HuH-7 (cell line): ENCODE data around the gene EIF4A3.
"Not testable (repeated sequence)": the region's sequence is repeated elsewhere in the genome, so short reads cannot be mapped to it uniquely, and the experiment has no call there.

Source experiments
- DNase-seq: peaks from one replicate; pipeline ENCODE4 v3.0.0; 2011; ENCODE audit warnings: low spot score

EIF4A3 gene

GRCh38 chr17:80171681-80172080 is 24.8 kb upstream of the EIF4A3 start:
- DNase-seq, result no peak

- no peak for DNase-seq
Measured at GRCh38 chr17:80169784-80170500, 23.0 kb upstream of the EIF4A3 start, which contains the start of gene CARD14. TSS of gene CARD14 (plus strand) at chr17:80170030. CDS start at chr17:80181439, 11,409 bp downstream.

DNA sequence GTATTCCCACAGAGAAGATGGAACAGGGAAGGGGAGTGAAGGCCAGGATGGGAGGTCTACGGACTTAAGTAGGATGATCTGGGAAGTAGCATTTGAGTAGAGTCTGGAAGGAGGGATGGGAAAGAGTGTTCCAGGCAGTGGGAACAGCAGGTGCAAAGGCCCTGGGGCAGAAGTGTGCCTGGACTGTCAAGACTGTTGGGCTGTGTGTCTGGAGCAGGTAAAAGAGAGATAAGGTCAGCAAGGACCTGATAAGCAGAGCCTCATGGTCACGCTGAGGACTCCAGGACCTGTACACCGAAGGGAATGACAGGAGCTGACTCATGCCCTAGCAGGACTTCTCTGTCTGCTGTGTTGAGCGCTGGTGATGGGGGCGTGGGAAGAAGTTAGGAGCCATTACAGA is 22.2 kb upstream of the EIF4A3 start:
- DNase-seq, result no peak

DNA sequence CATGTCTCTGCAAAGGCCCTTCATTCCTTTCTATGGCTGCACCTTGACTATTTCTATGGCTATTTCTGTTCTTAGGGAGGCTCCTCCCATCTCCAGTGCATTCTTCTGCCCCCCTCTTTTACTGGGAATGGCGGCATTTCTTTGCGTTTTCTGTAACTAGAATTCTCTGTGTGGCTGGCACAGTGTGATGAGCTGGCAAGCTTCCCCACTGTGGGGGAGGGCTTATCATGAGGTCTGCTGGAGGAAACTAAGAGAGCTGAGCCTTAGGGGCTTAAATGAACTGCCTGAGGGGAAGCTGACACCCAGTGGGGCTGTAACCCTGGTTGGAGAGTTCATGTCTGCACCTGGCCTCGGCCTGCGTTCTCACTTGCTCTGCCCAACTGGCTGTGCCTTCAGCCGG is 21.4 kb upstream of the EIF4A3 start:
- DNase-seq, result no peak

GRCh38 chr17:80166446-80166845 is 19.5 kb upstream of the EIF4A3 start:
- no peak for DNase-seq

DNA sequence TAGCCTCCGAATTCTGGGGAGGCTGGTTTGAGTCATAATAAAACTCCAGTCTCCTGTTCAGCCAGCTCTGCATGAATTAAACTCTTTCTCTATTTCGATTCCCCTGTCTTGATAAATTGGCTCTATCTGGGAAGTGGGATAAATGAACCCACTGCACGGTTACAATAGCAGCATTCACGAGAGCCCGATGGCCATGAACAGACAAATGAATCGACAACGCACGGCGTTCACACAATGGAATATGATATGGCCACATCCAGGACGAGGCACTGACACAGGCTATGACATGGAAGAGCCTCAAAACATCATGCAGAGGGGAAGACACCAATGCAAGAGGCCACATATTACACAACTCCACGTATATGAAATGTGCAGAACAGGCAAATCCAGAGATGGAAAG is 17.3 kb upstream of the EIF4A3 start:
- no peak for DNase-seq

GRCh38 chr17:80163336-80163735 is 16.4 kb upstream of the EIF4A3 start:
- DNase-seq, result no peak

DNA sequence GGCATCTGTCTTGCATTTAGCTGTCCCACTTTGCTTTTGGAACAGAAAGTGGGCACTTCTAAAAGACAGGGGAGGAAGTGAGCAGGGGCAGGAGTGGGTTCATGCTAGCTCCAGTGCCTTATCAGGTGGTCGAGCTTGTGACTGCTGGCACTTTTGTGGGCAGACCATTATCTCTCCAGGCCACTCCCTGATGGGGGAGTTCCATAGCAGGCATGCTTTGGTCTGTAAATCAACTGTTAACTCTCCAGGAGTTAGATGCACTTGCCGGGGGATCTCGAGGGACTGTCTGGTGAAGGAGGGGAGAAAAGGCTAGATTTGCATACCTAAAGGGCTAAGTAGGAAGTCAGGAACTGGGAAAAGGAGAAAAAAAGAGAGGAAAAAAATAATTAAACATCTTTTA is 13.6 kb upstream of the EIF4A3 start:
- DNase-seq, result no peak

DNA sequence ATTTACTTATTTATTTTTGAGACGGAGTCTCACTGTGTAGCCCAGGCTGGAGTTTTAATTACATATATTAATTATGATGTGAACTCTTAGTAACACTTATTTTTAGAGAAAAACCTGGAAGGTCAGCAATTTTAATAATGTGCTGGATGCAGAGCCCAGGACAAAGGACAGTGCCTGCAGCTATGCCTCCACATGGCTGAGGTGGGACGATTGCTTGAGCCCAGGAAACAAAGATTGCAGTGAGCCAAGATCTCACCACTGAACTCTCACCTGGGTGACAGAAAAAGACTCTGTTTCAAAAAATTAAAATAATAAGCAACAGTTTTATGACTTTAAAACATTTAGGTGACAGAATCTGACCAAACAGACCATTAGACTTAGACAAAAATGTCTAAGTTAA is 11.9 kb upstream of the EIF4A3 start:
- DNase-seq, result no peak

- DNase-seq, result not testable (repeated sequence)
Measured at GRCh38 chr17:80155600-80155999, 8.7 kb upstream of the EIF4A3 start.

GRCh38 chr17:80154166-80154565 is 7.2 kb upstream of the EIF4A3 start:
- DNase-seq, result no peak

DNA sequence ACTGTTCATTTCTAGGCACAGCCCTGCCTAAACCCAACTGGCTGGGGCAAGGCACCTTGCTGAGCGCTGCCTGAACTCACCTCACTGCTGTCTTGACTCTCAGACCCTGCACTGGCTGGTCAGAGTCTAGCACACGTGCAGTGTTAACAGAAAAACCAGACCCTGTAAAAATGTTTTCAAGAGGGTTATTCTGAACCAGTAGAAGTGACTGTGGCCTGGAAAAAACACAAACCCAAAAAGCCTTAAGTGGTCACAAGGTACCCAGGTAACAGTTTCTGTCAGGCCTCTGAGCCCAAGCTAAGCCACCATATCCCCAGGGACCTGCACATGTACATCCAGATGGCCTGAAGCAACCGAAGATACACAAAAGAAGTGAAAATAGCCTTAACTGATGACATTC is 6.1 kb upstream of the EIF4A3 start:
- DNase-seq, result no peak

GRCh38 chr17:80152081-80152702 is 5.3 kb upstream of the EIF4A3 start:
- no peak for DNase-seq

GRCh38 chr17:80151333-80151732 is 4.4 kb upstream of the EIF4A3 start:
- DNase-seq, result no peak

GRCh38 chr17:80146121-80147034 is 550 bp downstream of the EIF4A3 start:
- DNase-seq, result no peak

DNA sequence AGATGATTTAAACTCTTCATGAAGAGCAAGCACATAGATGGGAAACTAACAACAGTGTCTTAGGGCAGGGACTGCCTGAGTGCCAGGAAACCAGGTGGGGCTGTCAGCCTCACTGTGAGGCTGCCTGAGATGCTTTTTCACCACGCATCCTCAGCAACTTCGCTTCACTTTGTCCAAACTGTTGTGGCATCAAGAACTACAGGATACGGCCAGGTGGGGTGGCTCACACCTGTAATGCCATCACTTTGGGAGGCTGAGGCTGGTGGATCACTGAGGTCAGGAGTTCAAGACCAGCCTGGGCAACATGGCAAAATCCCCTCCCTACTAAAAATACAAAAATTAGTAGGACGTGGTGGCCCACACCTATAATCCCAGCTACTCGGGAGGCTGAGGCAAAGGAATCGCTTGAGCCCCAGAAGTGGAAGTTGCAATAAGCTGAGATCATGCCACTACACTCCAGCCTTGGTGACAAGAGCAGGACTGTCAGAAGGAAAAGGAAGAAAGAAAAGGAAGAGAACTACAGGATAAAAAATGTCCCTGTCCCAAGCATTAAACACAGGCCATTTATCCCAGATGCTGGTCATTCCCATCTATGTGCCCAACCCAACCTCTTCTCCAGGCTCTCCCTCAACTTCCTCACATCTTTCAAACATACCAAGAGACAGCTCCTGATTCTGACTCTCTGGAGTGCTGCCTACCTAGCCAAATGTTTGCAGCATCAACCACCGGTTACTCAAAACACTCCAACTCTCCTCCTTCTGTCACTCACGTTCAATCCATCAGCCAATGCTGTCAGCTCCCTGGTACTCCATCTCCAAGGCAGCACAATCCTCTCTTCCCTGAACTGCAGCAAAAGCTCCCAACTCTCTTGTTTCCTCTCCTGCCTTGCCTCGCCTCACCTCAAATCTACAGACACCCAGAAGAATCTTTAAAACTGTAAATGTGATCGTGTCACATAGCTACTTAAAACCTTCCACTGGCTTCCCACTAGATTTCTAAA is 1.6 kb downstream of the EIF4A3 start:
- no peak for DNase-seq

- no peak for DNase-seq
Measured at GRCh38 chr17:80142929-80143328, 4.0 kb downstream of the EIF4A3 start.

GRCh38 chr17:80141463-80142165 is 5.3 kb downstream of the EIF4A3 start:
- DNase-seq, result no peak

- no peak for DNase-seq
Measured at GRCh38 chr17:80138856-80139426, 8.0 kb downstream of the EIF4A3 start.

DNA sequence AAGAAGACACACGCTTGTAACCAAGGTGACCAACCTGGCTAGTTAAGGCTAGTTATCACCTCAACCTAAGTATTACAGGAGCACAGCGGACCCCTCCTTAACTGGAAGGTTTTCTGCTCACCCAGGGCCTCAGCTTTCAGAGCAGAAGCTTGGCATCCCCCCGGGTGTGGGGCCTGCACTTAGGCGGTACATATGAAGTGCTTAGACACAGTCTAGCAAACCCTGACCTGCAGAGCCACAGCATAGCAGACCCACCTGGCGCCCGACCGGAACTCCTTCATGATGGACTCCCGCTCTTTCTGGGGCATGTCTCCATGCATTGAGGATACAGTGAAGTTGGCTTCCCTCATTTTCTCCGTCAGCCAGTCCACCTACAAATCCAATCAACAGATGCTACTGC is 9.8 kb downstream of the EIF4A3 start:
- DNase-seq, result no peak

DNA sequence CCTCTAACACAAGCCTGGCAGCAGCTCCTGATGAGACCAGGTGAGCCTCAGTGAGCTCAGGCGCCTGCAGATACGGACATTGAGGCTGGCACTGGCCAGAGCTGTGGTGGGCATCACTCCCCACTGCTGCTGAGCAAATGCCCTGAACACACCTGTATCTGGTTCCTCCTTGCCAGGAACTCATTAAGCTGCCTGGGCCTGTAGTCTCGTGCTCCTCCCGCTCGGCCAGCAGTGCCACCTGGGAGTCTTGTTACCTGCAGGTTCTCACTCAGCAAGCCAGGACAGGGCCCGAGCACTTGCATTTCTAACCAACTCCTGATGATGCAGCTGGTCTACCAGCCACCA is 13.3 kb downstream of the EIF4A3 start:
- no peak for DNase-seq
